OCI-LY7 (cell line): Measurements from ENCODE around the gene GPS2. TPM values are rescaled to one million over a fixed set of nuclear protein-coding genes. Genes with fewer than 3 reads are reported as not detected.
A peak's percentile ranks its signal among the peaks of the same experiment; 100 is the strongest.

ENCODE experiments used
- BruUV-seq: library from RNA; stranded (reverse); fragments of 400-500 nt; replicated peaks from 2 replicates; lab custom pipeline; 2021; lab: Mats Ljungman, UMichigan
- CTCF ChIA-PET: fragments of 300-600 bp; sonication (Branson Sonifier 250); formaldehyde crosslinking; loops from one replicate; lab custom pipeline; 2022; ENCODE audit warnings: antibody characterized with exemption; ENCODE audit not compliant: unreplicated experiment; lab: Charles Lee
- POLR2A ChIA-PET: fragments of 300-600 bp; sonication (Branson Sonifier 250); formaldehyde crosslinking; loops from one replicate; lab custom pipeline; 2022; ENCODE audit warnings: antibody characterized with exemption; lab: Charles Lee
- DNase-seq: peaks from one replicate; pipeline ENCODE4 v3.0.0-alpha.2; 2015; ENCODE audit warnings: low spot score
- H2AFZ ChIP-seq: fragments of 200-600 bp; sonication (generic), shearing (Covaris generic); 2 replicates; pipeline ENCODE4 v1.6.1; 2014; ENCODE audit warnings: mild to moderate bottlenecking, antibody characterized with exemption, low read length, moderate library complexity
- H3K27ac ChIP-seq: fragments of 200-600 bp; sonication (generic); 2 replicates; pipeline ENCODE4 v1.5.1; 2014; ENCODE audit warnings: mixed run types, low read depth, mild to moderate bottlenecking, moderate library complexity, low read length, inconsistent platforms; ENCODE audit not compliant: poor library complexity, severe bottlenecking
- H3K36me3 ChIP-seq: fragments of 200-600 bp; sonication (generic); 2 replicates; pipeline ENCODE4 v1.6.1; 2014; ENCODE audit warnings: mild to moderate bottlenecking, antibody characterized with exemption, low read length, moderate library complexity, mixed read lengths; ENCODE audit not compliant: insufficient read depth
- H3K4me1 ChIP-seq: fragments of 200-600 bp; sonication (generic); 2 replicates; pipeline ENCODE4 v1.5.1; 2014; ENCODE audit warnings: mild to moderate bottlenecking, low read length; ENCODE audit not compliant: insufficient read depth, poor library complexity, severe bottlenecking
- H3K4me2 ChIP-seq: fragments of 200-600 bp; sonication (generic); 2 replicates; pipeline ENCODE4 v1.6.1; 2014; ENCODE audit warnings: mild to moderate bottlenecking, low read length
- H3K4me3 ChIP-seq: fragments of 200-600 bp; sonication (generic); 2 replicates; pipeline ENCODE4 v1.5.1; 2014; ENCODE audit warnings: mild to moderate bottlenecking, low read depth, low read length; ENCODE audit not compliant: poor library complexity, severe bottlenecking
- H3K79me2 ChIP-seq: fragments of 200-600 bp; sonication (generic); 2 replicates; pipeline ENCODE4 v1.6.1; 2016; ENCODE audit warnings: low read depth, mild to moderate bottlenecking, low read length, moderate library complexity, mixed read lengths; ENCODE audit not compliant: insufficient read depth
- H3K9me2 ChIP-seq: fragments of 200-600 bp; sonication (generic); 2 replicates; pipeline ENCODE4 v1.6.1; 2016; ENCODE audit warnings: mild to moderate bottlenecking, low read length, mixed read lengths; ENCODE audit not compliant: insufficient read depth
- H3K9me3 ChIP-seq: fragments of 200-600 bp; sonication (generic); 2 replicates; pipeline ENCODE4 v1.6.1; 2014; ENCODE audit warnings: mild to moderate bottlenecking, mixed run types, low read length, mixed read lengths
- H4K20me1 ChIP-seq: fragments of 200-600 bp; sonication (generic); 2 replicates; pipeline ENCODE4 v1.6.1; 2014; ENCODE audit warnings: mild to moderate bottlenecking, antibody characterized with exemption, low read length, moderate library complexity, mixed read lengths; ENCODE audit not compliant: insufficient read depth
- EZH2phosphoT487 ChIP-seq: fragments of 200-600 bp; sonication (generic); IDR thresholded peaks from 2 replicates; pipeline ENCODE4 v1.6.1; 2018; ENCODE audit warnings: low read depth, borderline replicate concordance, mild to moderate bottlenecking, mixed run types, antibody characterized with exemption, low read length, moderate library complexity, mixed read lengths
- intact Hi-C: fragments of 100-400 bp; cut with micrococcal nuclease; formaldehyde crosslinking; loops from one replicate; pipeline ENCODE4 v1.10.0; 2022; ENCODE audit not compliant: unreplicated experiment
- total RNA-seq, 2 experiments: library from RNA; depleted of rRNA in 1 of 2; stranded (reverse); fragments of >200 nt in 1 of 2; shearing (Covaris generic) in 1 of 2; gene quantifications; 2 replicates each; pipeline ENCODE4 v1.2.3, GENCODE V29; 2014 to 2022
- TF ChIP-seq, protein P1 (sequence below): fragments of 200-600 bp; sonication (generic); conservative IDR thresholded peaks from 2 replicates; pipeline ENCODE4 v1.5.1; 2014; ENCODE audit warnings: mild to moderate bottlenecking, antibody characterized with exemption, low read length, moderate library complexity, mixed read lengths

Gene GPS2
- total RNA-seq, 2 experiments from 2014 or later: 70.5 to 75.0 TPM

- H3K4me3 ChIP-seq: peak within 1 kb of the TSS; percentile 99
- H3K9me2 ChIP-seq: no peaks in the 10 kb centered on the region
- H3K4me1 ChIP-seq: peaks cover 38% of the 10 kb centered on the region
- H3K79me2 ChIP-seq: peaks cover 43% of the 10 kb centered on the region
- TF ChIP-seq EZH2phosphoT487: no peak
- TF ChIP-seq, protein P1, sequence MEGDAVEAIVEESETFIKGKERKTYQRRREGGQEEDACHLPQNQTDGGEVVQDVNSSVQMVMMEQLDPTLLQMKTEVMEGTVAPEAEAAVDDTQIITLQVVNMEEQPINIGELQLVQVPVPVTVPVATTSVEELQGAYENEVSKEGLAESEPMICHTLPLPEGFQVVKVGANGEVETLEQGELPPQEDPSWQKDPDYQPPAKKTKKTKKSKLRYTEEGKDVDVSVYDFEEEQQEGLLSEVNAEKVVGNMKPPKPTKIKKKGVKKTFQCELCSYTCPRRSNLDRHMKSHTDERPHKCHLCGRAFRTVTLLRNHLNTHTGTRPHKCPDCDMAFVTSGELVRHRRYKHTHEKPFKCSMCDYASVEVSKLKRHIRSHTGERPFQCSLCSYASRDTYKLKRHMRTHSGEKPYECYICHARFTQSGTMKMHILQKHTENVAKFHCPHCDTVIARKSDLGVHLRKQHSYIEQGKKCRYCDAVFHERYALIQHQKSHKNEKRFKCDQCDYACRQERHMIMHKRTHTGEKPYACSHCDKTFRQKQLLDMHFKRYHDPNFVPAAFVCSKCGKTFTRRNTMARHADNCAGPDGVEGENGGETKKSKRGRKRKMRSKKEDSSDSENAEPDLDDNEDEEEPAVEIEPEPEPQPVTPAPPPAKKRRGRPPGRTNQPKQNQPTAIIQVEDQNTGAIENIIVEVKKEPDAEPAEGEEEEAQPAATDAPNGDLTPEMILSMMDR: no peak
- peak; percentile 100 for DNase-seq
- BruUV-seq: no TSS peak
- H3K4me2 ChIP-seq: peak within 1 kb of the TSS; percentile 77
- H3K36me3 ChIP-seq: peaks cover 44% of the 10 kb centered on the region
- CTCF ChIA-PET: no interaction called here
- POLR2A ChIA-PET: no interaction called here
- no peaks in the 10 kb centered on the region for H3K9me3 ChIP-seq
- H4K20me1 ChIP-seq: peaks cover 24% of the 10 kb centered on the region
- H2AFZ ChIP-seq: peak within 1 kb of the TSS; percentile 32; the same call in 1 of the 2 replicates
- intact Hi-C loops: loop anchor here (1.0 to 2.0 kb wide), 3 partner anchors 22 to 93 kb away; partner anchors contain the start of genes ELP5 and NEURL4
- peak within 1 kb of the TSS; percentile 95 for H3K27ac ChIP-seq
Measured at GRCh38 chr17:7306911-7307685, 8.1 kb downstream of the GPS2 start, which contains the start of gene EIF5A. EIF5A (plus strand) TSS chr17:7307628; CDS start chr17:7309636, 2,008 bp downstream.

DNA sequence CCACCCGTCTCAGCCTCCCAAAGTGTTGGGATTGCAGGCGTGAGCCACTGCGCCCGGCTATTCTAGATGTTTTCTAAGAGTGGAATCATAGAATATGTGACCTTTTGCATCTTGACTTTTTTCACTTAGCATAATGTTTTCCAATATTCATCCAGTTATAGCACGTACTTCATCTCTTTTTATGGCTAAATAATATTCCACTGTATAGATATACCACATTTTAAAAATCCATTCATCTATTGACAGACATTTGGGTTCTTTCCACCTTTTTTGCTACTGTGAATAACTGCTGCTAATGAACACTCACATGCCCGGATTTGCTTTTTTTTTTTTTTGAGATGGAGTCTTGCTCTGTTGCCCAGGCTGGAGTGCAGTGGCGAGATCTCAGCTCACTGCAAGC, 11.0 kb downstream of the GPS2 start:
- no peak for DNase-seq
- no TSS peak for BruUV-seq
- TF ChIP-seq, protein P1: no peak
- TF ChIP-seq EZH2phosphoT487: no peak
- intact Hi-C loops: no loop called here
- Histone ChIP-seq H2AFZ (no peak overlapping the region), H3K27ac (no peak overlapping the region), H3K9me2 (no peaks in the 10 kb centered on the region), H3K4me1 (peaks cover 13% of the 10 kb centered on the region), H3K4me2 (no peak overlapping the region), H3K79me2 (peaks cover 18% of the 10 kb centered on the region), H3K36me3 (peaks cover 17% of the 10 kb centered on the region), H4K20me1 (peaks cover 6% of the 10 kb centered on the region; the same call in 1 of the 2 replicates), H3K9me3 (no peaks in the 10 kb centered on the region), H3K4me3 (no peak overlapping the region)
- ChIA-PET CTCF (no interaction called here), POLR2A (interaction anchor here (0.6 to 2.0 kb wide), 3 partner anchors 25 to 794 kb away, joined by 6 to 12 read pairs (median 6); partner anchors contain the start of gene NEURL4)
